ENCODE measurements around the gene NUDT21.
"Not testable (repeated sequence)": the region's sequence is repeated elsewhere in the genome, so short reads cannot be mapped to it uniquely, and the experiment has no call there.

- not testable (repeated sequence) for TF ChIP-seq CTCF (IDR thresholded peaks at IDR 0.05); ZFX (IDR thresholded peaks at IDR 0.05; ENCODE audit: borderline replicate concordance)
Measured at GRCh38 chr16:56488868-56489267, 37.7 kb upstream of the NUDT21 start.
